Measurements from ENCODE around the gene TTC16.
A peak's percentile ranks its signal among the peaks of the same experiment; 100 is the strongest.
"Not testable (repeated sequence)": the region's sequence is repeated elsewhere in the genome, so short reads cannot be mapped to it uniquely, and the experiment has no call there.

The TTC16 gene

DNA sequence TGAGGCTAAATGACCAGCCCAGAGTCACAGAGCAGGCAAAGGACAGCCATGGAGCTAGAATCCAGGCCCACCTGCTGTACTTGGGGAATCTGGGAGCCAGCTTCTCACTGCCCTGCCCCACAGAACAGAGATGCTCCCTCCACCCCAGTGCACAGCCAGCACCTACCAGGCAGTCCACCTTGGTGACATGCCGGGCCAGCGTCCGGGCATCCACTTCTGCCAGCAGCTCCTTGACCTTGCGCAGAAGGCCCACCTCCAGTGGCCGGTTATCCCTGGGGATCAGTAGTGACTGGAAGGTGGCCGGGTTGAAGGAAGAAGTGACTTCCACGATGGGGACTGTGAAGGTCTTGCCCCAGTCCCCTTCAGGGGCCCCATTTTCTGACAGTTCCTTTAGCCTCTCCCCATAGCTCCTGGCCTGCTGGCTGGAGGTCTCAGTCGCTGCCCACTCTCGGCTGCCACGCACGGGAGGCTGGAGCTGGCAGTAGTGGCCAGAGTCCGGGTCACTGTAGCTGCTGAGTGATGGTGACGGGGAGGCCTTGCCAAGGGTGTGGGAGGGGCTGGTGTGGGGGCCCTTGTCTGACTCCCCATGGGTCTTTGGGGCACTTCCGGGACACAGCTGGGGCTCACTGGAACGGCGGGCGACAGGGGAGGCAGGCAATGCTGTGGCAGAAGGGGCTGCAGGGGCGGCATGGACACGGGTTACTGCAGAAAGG, 28.7 kb downstream of the TTC16 start:
- no peak for DNase-seq (ENCODE audit: low read depth)

DNA sequence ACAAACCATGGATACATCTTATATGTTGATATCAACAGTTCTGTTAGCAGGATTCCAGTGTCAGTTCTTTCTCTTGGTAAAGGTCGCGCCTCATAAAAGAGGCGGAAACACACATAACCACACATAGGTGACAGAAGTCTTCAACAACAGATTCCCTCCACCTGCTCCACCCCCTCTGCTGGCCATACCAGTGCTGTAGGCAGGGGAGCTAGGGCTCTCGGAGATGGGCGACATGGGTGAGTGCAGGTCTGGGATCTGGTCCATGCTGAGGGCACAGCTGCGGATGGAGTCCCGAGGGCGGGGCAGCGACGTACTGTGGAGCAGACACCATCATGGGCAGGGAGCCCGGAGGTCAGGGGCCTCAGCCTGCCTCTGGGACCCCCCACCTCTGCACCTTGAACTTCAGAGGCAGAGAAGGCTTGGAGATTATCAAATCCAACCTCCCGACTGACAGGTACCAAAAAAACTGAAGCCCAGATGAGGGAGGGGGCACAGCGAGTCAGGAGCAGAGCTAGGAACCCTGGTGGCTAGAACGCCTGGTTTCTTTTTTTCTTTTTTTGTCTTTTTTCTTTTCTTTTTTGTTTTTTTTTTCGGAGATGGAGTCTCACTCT, 31.2 kb downstream of the TTC16 start:
- DNase-seq (ENCODE audit: low read depth) = no peak

DNA sequence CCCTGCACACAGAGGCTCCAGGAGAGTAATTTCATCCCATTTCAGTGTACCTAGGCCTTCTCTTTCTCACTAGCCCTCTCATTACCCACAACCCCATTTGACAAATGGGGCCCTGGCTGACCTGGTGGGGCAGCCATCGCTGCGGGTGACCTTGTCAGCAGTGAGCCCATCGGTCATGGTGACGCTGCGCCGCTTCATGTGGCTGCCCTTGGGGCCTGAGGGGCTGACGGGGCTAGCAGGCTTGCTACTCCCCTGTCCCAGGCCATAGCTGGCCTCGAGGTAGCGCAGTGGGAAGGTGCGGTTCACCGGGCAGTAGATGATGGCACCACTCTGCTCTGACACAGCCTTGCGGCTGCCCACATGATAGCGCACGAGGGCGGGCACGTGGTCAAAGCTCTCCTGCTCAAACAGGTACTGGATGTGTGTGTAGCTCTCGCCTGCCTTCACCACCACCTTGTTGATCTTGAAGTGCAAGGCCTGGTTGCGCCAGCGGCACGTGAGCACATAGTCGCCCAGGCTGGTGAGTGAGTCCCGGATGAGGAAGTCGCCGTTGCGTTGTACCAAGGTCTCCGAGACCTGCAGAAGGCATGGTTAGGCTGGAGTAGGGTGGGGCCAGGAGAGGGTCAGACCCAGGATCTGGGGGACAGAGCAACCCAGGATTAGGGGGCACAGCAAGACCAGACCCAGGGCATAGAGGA, 33.4 kb downstream of the TTC16 start:
- DNase-seq (ENCODE audit: low read depth) = no peak

DNA sequence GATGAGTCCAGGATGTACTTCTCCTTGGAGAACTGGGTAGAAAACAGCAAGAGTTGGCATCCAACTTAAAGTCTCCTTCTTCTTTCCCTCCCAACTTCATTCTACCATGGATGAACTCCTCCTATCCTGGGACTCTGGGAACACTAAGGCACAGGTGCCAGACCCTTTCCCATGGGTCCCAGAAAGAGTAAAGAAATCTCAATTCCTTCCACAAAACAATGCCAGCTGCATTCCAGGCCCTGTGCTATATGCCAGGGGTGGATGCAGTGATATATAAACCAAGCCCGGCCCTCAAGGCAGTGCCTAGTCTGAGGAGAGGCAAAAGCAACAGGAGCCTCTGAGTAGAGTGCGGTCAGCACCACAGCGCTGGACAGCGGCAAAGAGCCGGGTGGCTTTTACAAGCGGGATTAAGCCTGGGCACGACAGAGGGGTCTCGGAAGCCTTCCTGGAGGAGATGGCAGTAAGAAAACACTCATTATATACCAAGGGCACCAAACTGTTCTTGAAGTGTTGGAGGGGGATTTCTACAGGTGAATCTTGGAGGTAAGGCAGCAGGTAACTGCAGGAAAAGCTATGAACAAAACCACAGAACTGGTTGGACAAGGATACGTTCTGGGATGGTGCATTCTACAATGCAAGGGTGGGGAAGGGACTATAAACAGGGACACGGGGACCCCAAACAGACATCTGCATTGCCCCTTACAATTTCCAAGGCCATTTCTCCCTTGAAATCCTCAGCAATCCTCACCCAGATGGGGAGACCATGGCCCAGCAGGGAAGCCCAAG, 35.6 kb downstream of the TTC16 start:
- DNase-seq (ENCODE audit: low read depth) = no peak

DNA sequence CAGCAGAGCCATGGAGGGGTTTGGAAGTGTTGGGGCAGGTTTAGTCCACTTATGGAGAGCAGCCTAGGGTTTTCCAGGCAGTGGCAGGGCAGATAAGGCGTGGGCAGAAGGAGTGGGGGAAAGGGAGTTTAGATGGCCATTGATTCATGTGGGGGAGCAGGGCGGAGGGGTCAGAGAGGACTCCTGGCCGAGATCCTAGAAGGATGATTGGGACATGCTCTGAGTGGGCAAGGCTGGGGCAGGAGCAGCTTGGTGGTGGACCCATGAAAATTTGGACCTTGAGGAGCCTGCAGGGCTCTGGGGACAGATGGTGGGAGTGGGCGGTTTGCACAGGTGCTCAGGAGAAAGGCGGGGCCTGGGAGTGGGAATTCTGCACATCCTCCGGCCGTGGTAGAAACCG, 37.3 kb downstream of the TTC16 start:
- no peak for DNase-seq (ENCODE audit: low read depth)

DNA sequence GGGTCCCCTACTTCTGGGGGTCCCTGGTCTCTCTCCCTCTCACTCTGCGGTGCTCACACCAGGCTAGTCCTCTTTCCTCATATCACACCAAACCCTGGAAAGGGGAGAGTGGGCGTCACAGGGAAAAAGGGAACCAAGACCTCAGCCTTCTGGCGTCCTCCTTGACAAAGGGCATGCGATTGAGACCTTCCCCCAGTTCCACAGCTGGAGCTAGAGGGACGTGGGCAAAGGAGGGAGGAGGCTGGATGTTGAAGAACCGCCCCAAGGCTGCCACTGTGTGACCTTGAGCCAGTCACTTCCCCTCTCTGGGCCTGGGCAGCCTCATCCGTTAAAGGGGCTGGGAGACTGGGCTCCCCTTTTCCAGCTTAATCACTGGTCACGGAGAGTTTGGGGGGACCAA, 37.7 kb downstream of the TTC16 start:
- no peak for DNase-seq (ENCODE audit: low read depth)

DNA sequence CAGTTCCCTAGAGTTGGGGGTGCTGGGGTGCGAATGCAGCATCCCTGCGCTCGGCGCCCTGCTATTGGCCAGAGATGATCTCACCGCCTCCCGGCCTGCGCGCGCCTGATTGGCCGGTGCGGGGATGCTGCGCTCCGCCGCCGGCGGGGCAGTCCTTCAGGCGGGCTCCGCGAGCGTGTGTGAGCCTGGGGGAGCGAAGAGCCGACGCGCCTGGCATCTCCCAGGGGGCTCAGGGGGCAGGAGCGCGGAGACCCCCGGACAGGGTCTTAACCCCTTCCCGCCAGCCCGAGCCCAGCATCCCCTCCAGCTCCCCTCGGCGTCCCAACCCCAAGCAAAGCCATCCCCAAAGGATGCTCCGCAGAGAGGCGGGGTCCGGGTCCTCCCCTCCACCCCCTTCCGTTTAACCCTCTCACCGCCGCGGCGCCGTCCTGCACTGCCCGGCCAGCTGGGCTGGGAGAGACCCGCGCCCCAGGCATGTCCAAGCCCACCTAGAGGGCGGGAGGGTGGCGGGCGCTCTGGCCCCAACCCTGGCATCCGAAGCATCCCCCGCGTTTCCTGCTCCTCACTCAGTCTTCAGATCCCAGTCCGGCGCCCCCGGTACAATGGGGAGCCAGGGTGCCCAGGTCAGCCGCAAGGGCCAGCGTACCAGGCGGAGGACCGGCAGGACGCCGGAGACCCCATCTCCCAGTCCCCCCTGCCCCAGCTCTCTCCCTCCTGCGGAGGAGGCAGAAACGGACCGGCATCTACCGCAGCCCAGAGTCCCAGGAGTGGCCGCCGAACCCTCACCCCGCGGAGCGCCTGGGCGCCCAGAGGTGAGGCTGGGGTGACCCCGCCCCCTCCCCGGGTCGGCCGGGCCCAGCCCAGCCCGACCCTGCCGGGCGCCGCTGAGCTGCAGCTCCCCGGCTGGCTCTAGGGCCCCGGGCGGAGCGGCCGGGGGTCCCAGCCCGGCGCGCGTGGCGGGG, 38.5 kb downstream of the TTC16 start:
- DNase-seq (ENCODE audit: low read depth) = no peak

DNA sequence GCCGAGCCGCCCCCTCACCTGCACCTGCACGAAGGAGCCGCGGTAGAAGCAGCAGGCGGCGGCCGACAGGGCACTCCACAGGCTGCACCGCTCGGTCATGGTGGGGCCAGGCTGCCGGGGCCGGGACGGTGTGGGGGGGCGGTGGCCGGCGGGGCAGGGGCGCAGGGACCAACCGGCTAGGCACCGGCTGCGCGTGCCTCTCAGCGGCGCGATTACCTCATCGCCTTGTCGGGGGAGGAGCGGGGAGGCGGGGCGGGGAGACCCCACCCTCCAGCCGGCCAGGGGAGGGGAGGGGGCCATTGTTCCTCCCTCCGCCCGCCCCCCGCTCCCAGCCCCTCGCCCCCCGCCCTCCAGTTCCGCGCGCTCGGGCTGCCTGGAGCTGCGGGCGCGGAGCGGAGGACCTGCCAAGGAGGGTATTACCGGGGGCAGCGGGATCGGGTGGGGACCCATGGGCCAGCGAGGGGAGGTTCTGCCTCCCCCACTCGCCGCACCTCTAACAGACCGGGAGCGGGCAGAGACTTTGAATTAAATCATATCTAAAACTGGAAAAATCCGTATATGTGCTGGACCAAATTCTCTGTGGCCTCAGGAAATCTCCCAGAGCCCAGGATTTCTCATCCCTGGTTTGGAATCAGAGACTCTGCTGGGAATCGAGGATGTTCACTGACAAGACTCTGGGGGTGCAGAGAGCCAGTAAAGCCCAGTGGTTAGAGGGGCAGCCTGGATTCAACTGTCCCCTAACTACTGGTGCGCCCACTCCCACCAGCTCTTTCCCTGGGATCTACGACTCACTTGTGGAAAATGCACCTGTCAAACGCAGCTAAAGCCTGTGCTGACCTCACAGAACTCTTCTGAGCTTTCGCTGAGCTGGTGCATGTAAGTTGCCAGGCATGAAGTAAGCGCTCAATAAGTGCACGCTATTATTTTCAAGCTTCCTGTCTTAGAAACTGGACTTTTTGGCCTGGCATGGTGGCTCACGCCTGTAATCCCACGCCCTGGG, 39.5 kb downstream of the TTC16 start:
- no peak for DNase-seq (ENCODE audit: low read depth)

DNA sequence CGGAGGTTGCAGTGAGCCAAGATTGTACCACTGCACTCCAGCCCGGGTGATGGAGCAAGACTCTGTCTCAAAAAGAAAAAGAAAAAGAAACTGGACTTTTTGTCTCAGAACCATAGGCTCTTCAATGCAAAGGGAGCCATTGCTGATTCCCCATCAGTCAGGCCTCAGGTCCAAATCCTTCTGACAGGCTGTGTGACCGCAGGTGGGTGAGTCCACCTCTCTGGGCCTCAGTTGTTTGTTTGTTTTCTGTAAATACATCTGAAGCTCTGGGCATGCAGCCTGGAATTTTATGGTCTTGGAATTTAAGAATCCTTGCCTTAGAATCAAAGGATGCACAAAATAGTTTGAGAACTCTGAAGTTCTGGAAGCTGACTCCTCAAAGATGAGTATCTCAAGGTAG, 40.4 kb downstream of the TTC16 start:
- DNase-seq (ENCODE audit: low read depth) = no peak

DNA sequence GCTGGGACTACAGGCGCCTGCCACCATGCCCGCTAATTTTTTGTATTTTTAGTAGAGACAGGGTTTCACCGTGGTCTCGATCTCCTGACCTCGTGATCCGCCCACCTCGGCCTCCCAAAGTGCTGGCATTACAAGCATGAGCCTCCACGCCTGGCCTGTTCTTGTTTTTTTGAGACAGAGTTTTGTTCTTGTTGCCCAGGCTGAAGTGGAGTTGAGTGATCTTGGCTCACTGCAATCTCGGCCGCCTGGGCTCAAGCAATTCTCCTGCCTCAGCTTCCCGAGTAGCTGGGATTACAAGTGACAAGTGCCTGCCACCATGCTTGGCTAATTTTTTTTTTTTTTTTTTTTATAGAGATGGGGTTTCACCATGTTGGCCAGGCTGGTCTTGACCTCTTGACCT, 40.9 kb downstream of the TTC16 start:
- not testable (repeated sequence) for DNase-seq (ENCODE audit: low read depth)

DNA sequence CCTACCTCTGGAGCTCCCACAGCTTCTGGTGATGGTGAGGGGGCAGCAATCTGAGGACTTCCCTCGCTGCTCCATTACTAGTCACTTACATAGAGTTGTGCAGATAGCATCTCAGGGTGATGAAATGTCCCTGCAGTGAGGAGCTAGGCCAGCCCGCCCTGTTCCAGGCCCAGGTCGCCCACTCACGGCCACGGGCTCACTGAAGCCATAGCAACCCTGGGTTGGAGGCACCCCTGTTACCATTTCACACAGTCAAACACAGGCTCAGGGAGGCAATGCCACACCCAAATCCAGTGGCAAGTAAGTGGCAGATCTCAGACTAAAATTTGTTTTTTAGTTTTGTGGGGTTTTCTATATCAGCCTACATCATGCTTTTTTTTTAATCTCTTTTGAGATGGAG, 43.0 kb downstream of the TTC16 start:
- no peak for DNase-seq (ENCODE audit: low read depth)

DNA sequence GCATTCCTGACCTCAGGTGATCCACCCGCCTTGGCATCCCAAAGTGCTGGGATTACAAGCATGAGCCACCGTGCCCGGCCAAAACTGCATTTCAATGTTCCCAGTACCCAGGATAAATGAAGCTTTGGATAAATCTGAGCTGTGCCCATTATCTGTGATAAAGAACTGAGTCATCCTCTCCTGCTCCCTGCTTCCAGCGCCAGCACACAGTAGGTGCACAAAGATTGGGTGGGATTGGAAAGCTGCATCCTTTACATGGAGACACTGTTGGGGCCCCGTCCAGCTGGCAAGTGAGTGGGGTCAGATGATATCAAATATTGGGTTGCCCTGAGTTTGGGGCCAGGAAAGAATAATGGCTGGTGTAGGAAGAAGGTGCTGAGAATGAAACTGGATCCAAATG, 45.2 kb downstream of the TTC16 start:
- no peak for DNase-seq (ENCODE audit: low read depth)

DNA sequence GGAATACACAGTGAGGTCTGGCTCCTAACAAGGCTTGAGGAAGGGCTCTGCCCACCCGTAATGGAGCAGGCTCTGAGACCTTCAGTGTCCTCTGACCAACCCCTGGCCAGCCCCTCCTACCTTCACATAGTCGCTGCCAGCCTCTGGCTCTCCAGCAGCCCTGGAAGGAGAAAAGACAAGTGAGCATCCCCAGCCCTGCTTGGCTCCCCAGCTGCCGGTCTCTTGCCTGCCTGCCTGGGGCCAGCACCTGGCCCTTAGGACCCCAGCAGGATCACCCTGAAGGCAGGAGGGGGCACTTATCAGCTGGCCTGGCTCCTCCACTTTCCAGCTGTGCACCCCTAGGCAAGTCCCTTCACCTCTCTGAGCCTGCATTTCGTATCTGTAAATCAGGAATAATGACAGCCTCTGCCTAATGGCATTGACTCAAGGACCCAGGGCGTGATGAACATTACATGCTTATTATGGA, 45.6 kb downstream of the TTC16 start:
- DNase-seq (ENCODE audit: low read depth) = no peak

DNA sequence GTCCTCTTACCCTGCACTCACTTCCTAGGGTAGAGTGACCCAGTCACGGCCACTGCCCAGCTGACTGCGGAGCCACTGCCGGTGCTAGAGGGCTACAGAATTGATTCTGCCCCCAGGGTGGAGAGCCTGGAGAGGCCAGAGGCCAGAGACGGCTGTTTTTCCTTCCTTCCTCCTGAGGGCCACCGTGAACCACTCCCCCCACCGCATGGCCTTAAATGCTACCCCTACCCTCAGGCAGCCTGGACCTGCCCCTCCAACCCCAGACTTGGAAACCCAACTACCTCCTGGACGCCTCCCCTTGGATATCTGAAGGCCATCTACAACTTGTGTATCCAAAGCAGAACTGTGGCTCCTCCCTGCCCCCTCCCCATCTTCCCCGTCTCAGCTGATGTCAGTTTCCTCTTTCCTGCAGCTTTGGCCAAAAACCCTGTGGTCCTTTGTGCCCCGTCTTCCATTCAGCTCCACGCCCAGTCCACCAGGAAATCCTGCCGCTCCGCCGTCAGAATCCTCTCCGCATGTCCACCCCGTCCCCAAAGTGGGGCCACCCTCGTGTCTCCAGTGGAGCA, 46.3 kb downstream of the TTC16 start:
- DNase-seq (ENCODE audit: low read depth) = no peak

DNA sequence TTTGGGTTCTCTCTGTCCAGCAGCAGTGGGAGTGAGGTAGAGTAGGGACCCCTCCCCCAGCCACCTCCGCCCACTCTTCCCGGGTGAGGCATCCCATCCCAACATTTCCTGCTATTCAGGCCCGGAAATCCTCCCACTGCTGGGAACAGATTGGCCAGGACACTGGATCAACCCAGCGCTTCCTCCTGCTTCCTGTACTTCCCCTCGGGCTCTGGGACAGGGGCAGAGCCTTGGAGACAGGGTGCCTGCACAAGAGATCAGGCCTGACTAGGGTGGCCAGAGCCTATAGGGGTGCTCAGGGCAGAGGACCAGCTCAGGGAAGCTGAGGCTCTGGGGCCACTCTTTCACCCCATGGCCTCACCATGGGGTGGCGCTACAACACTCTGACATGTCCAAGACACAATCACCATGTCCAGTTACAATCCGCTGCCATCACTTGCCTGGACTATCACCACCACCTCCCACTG, 48.1 kb downstream of the TTC16 start:
- DNase-seq (ENCODE audit: low read depth) = peak; percentile 18

DNA sequence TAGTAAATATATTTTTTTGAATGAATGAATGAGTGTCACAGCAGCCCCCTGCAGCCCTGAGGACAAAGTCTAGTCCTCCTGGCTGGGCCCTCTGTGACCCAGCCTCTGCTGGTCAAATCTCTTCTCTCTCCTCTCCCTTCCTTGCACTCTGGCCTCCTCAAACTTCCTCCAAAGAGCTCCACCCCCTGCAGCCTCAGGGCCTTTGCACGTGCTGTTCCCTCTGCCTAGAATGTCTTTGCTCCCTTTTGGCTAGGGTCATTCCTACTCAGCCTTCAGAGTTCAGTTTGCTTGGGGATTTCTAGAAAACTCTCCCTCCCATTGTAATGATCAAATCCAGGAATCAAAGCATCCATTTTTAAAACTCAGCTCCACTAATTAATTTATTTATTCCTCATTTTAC, 49.5 kb downstream of the TTC16 start:
- no peak for DNase-seq (ENCODE audit: low read depth)

DNA sequence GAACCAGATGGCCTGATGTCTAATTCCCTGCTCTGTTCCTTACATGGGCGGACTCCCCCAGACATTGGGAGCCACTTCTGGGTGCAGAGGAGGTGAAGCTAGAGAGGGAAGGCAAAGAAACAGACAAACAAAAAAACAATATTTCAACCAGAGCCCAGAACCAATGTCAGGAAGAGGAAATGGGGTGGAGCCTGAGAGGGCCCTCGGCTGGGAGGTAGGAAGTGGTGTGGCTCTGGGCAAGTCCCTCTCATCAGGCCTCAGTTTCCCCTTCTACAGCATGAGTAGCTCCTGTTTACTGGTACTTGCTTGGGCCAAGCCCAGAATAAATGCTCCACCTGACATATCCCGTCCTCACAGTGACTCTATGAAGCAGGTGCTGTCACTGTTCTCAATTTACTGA, 51.5 kb downstream of the TTC16 start:
- no peak for DNase-seq (ENCODE audit: low read depth)

DNA sequence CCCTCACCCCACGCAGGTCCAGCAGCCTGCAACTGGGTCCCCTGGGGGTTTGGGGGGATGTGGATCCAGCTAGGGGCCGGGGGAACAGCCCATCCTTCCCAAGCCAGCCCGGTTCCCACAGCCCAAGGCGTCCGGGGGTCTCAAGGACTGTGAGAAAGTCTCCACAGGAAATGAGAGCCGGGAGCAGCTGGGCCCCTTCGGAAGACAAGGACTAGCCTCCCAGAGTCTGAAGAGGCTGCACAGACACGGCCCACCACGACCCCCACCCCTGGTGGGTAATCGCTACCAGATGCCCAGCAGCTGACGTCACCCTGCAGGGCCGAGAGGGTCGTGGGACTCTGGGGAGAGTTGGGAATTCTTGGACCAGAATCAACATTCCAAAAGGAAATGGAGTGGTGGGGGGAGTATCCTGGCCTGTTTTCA, 52.0 kb downstream of the TTC16 start:
- DNase-seq (ENCODE audit: low read depth) = no peak

DNA sequence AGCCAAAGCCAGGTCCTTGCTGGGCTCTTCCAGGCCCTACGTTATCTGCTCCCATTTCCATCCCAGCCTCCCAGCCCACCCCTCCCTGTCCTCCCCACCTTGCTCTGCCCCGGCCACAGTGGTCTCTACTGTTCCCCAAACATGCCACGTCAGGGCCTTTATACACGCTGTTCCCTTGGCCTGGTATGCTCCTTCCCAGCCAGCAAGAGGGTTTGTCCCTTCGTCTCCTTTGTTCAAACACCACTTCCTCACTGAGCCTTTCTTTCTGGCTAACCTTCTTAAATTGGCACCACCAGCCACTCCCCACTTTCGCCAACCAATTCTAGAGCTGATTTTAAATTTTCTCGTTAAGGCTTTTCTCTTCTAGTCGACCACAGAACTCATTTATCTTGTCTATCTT, 52.8 kb downstream of the TTC16 start:
- DNase-seq (ENCODE audit: low read depth) = no peak

DNA sequence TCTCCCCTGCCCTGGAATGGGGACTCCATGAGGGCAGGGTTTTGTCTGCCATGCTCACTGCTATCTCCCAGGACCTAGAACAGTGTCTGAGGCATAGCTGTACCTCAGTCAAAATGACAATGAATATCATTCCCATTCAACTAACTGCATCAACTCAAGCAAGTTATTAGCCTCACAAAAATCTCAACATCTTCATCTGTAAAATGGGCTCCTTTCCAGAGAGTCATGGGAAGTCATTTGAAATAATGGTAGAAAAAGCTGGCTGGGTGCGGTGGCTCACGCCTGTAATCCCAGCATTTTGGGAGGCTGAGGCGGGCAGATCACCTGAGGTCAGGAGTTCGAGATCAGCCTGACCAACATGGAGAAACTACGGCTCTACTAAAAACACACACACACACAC, 53.2 kb downstream of the TTC16 start:
- DNase-seq (ENCODE audit: low read depth) = no peak

Data from activated T-cell treated with anti-CD3 and anti-CD28 coated beads for 1 hour (primary cell).